Ishikawa (cell line): ENCODE results near the gene PHETA1.

ENCODE experiments used
- CEBPB ChIP-seq: IDR thresholded peaks from 2 replicates; pipeline ENCODE4 v1.6.1; 2012
- TF ChIP-seq, protein P1 (sequence below): IDR thresholded peaks from 2 replicates; pipeline ENCODE4 v1.6.1; 2012

DNA sequence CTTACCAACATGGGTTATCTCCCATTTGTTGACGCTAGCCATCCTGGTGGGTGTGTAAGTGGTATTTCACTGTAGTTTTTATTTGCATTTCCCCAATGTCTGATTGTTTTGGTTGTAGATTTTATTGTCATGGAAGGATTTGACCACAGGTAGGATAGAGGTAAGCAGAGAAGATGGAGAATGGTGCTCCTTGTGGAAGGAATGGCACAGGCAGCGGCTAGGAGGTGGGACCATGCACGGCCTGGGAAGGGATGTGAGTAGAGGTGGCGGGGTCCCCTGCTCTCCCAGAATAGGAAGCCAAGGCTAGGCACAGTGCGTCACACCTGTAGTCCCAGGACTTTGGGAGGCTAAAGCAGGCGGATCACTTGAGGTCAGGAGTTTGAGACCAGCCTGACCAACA, 41.4 kb downstream of the PHETA1 start:
- no peak for TF ChIP-seq CEBPB
- TF ChIP-seq, protein P1, sequence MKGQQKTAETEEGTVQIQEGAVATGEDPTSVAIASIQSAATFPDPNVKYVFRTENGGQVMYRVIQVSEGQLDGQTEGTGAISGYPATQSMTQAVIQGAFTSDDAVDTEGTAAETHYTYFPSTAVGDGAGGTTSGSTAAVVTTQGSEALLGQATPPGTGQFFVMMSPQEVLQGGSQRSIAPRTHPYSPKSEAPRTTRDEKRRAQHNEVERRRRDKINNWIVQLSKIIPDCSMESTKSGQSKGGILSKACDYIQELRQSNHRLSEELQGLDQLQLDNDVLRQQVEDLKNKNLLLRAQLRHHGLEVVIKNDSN: no peak
